ENCODE measurements around the gene GRM7. TPM values are rescaled to one million over a fixed set of nuclear protein-coding genes. Genes with fewer than 3 reads are reported as not detected.

GRM7 gene
- total and polyA plus RNA-seq, 2 of the 4 experiments (the other 2 are of a cell fraction) = not detected

GRCh38 chr3:7700977-7701376, 840.1 kb downstream of the GRM7 start:
- Histone ChIP-seq H3K79me1 (ENCODE audit: low read depth in 1 of 2, low read length in 2 of 2) (no peaks in the 10 kb centered on the region), H3K4me2 (ENCODE audit: low read depth, low read length) (no peak overlapping the region), H4K20me1 (ENCODE audit: insufficient read depth, low read length) (no peaks in the 10 kb centered on the region), H3K4ac (ENCODE audit: low read depth, low read length) (no peak overlapping the region), H3K27ac (ENCODE audit: insufficient read depth, low read length) (no peak overlapping the region), H2BK120ac (ENCODE audit: low read depth, low read length) (no peak overlapping the region), H2AK5ac (ENCODE audit: low read depth, low read length) (no peak overlapping the region), H3K36me3 (ENCODE audit: control insufficient read depth, insufficient read depth, low read length) (no peaks in the 10 kb centered on the region), H3K4me1 (ENCODE audit: control insufficient read depth, insufficient read depth, low read length) (no peaks in the 10 kb centered on the region), H3K4me3 (ENCODE audit: insufficient read depth, low read depth, low read length) (no peak overlapping the region), H3K27me3 (ENCODE audit: control insufficient read depth, insufficient read depth, low read length) (no peaks in the 10 kb centered on the region), H3K9ac (ENCODE audit: low read depth, low read length) (no peak overlapping the region), H2BK15ac (ENCODE audit: low read depth, low read length) (no peak overlapping the region), H2AFZ (replicated peaks; ENCODE audit: low read length, poor library complexity) (no peak overlapping the region), H3K56ac (ENCODE audit: extremely low read depth, insufficient read depth, low read length) (no peak overlapping the region), H2BK20ac (ENCODE audit: low read depth, low read length) (no peak overlapping the region), H2BK5ac (ENCODE audit: low read depth, low read length, poor library complexity, severe bottlenecking) (no peak overlapping the region), H3K9me3 (ENCODE audit: control insufficient read depth, insufficient read depth, low read length) (peaks cover 11% of the 10 kb centered on the region; the same call in 1 of the 2 replicates), H4K91ac (ENCODE audit: insufficient read depth, low read depth, low read length) (no peak overlapping the region), H2AK9ac (replicated peaks; ENCODE audit: low read depth, low read length, poor library complexity) (no peak overlapping the region), H3K23ac (ENCODE audit: low read depth, low read length) (no peak overlapping the region), H3K14ac (replicated peaks; ENCODE audit: low read depth, low read length) (no peak overlapping the region), H4K8ac (ENCODE audit: low read depth in 2 of 2, low read length in 2 of 2) (no peak overlapping the region), H3K18ac (ENCODE audit: low read depth, low read length) (no peak overlapping the region), H4K5ac (ENCODE audit: low read depth, low read length) (no peak overlapping the region), H3K9me1 (ENCODE audit: insufficient read depth, low read length) (no peaks in the 10 kb centered on the region)
- ChIA-PET POLR2A (ENCODE audit: unreplicated experiment) (no interaction called here), CTCF (no interaction called here)
- in situ Hi-C loops (cut with MboI; ENCODE audit: low sequenced_read_pairs) (no loop called here), intact Hi-C loops (cut with micrococcal nuclease) (no loop called here), dilution Hi-C loops (cut with HindIII; ENCODE audit: low sequenced_read_pairs, unreplicated experiment) (no loop called here)
- no TSS peak for BruUV-seq (replicated peaks)
- TF ChIP-seq RAD21 (IDR thresholded peaks at IDR 0.05; ENCODE audit: low read length) (no peak), BHLHE40 (IDR thresholded peaks at IDR 0.05; ENCODE audit: low read depth, low read length) (no peak), MAZ (IDR thresholded peaks at IDR 0.05; ENCODE audit: borderline replicate concordance, low read depth, low read length) (no peak)
- ATAC-seq (ENCODE audit: low read depth) (no peak), DNase-seq (no peak)
- WGBS, 2 experiments (ENCODE audit: extremely low coverage in 2 of 2, insufficient read length in 1 of 2) = no CpG with 5 or more reads among the region's 6 CpGs

Data from IMR-90 (cell line).